Measurements from ENCODE around the gene TMPRSS11E.
"Not testable (repeated sequence)": the region's sequence is repeated elsewhere in the genome, so short reads cannot be mapped to it uniquely, and the experiment has no call there.

The TMPRSS11E gene

GRCh38 chr4:68447201-68447600 lies at the start of gene TMPRSS11E:
TMPRSS11E (plus strand) TSS chr4:68447463; CDS start chr4:68447513, 50 bp downstream.
- no peak for DNase-seq

- no peak for DNase-seq
Observed at GRCh38 chr4:68399306-68399705, 48.0 kb upstream of the TMPRSS11E start.

GRCh38 chr4:68401231-68401630 lies 46.0 kb upstream of the TMPRSS11E start:
- DNase-seq: no peak

- no peak for DNase-seq
Observed at GRCh38 chr4:68404153-68404552, 43.1 kb upstream of the TMPRSS11E start.

- not testable (repeated sequence) for DNase-seq
Observed at GRCh38 chr4:68405718-68406478, 41.4 kb upstream of the TMPRSS11E start.

- no peak for DNase-seq
Observed at GRCh38 chr4:68406479-68406859, 40.8 kb upstream of the TMPRSS11E start.

GRCh38 chr4:68407015-68407867 lies 40.0 kb upstream of the TMPRSS11E start:
- not testable (repeated sequence) for DNase-seq

GRCh38 chr4:68407868-68408190 lies 39.4 kb upstream of the TMPRSS11E start:
- no peak for DNase-seq

- DNase-seq: no peak
Observed at GRCh38 chr4:68410149-68410548, 37.1 kb upstream of the TMPRSS11E start.

- DNase-seq: no peak
Observed at GRCh38 chr4:68410643-68411042, 36.6 kb upstream of the TMPRSS11E start.

GRCh38 chr4:68412031-68412430 lies 35.2 kb upstream of the TMPRSS11E start:
- DNase-seq: not testable (repeated sequence)

GRCh38 chr4:68416591-68416990 lies 30.7 kb upstream of the TMPRSS11E start:
- DNase-seq: no peak

- DNase-seq: no peak
Observed at GRCh38 chr4:68426516-68426915, 20.7 kb upstream of the TMPRSS11E start.

- DNase-seq: no peak
Observed at GRCh38 chr4:68430337-68430736, 16.9 kb upstream of the TMPRSS11E start.

- DNase-seq: no peak
Observed at GRCh38 chr4:68432320-68432719, 14.9 kb upstream of the TMPRSS11E start.

GRCh38 chr4:68433582-68433981 lies 13.7 kb upstream of the TMPRSS11E start:
- DNase-seq: no peak

GRCh38 chr4:68434277-68434676 lies 13.0 kb upstream of the TMPRSS11E start:
- no peak for DNase-seq

- DNase-seq: no peak
Observed at GRCh38 chr4:68434836-68435235, 12.4 kb upstream of the TMPRSS11E start.

- no peak for DNase-seq
Observed at GRCh38 chr4:68445111-68445510, 2.2 kb upstream of the TMPRSS11E start.

GRCh38 chr4:68451246-68452211 lies 4.3 kb downstream of the TMPRSS11E start:
- DNase-seq: no peak

GRCh38 chr4:68460085-68460484 lies 12.8 kb downstream of the TMPRSS11E start:
- DNase-seq: no peak

- no peak for DNase-seq
Observed at GRCh38 chr4:68461790-68462189, 14.5 kb downstream of the TMPRSS11E start.

GRCh38 chr4:68462691-68463090 lies 15.4 kb downstream of the TMPRSS11E start:
- DNase-seq: no peak
